Liver (tissue), 3 donors: ENCODE data around the gene ABHD13.

ENCODE experiments used
- EGR1 ChIP-seq, 2 donors: IDR thresholded peaks; 2 replicates each; pipeline ENCODE4 v1.6.1; 2016 to 2018; ENCODE audit warnings: antibody characterized with exemption in 2 of 2, low read depth in 2 of 2
- FOXA1 ChIP-seq: IDR thresholded peaks from 2 replicates; pipeline ENCODE4 v1.6.1; 2016; ENCODE audit warnings: antibody characterized with exemption
- HNF4A ChIP-seq, 2 donors: conservative IDR thresholded peaks; 2 replicates each; pipeline ENCODE4 v1.6.1; 2016; ENCODE audit warnings: antibody characterized with exemption in 2 of 2, mild to moderate bottlenecking in 2 of 2
- JUND ChIP-seq, 2 donors: IDR thresholded peaks; 2 replicates each; pipeline ENCODE4 v1.6.1; 2016; ENCODE audit warnings: antibody characterized with exemption in 2 of 2
- RAD21 ChIP-seq, 2 donors: IDR thresholded peaks; 2 replicates each; pipeline ENCODE4 v1.6.1; 2016; ENCODE audit warnings: antibody characterized with exemption in 2 of 2, mild to moderate bottlenecking in 2 of 2
- RXRA ChIP-seq, 2 donors: IDR thresholded peaks; 2 replicates each; pipeline ENCODE4 v1.6.1; 2017 to 2018; ENCODE audit warnings: antibody characterized with exemption in 2 of 2, mild to moderate bottlenecking in 1 of 2
- SP1 ChIP-seq: IDR thresholded peaks from 2 replicates; pipeline ENCODE4 v1.6.1; 2018; ENCODE audit warnings: antibody characterized with exemption, mild to moderate bottlenecking
- TAF1 ChIP-seq: conservative IDR thresholded peaks from 2 replicates; pipeline ENCODE4 v1.6.1; 2016; ENCODE audit warnings: antibody characterized with exemption, mild to moderate bottlenecking
- YY1 ChIP-seq: IDR thresholded peaks from 2 replicates; pipeline ENCODE4 v1.6.1; 2016; ENCODE audit warnings: antibody characterized with exemption, mild to moderate bottlenecking
- TF ChIP-seq, protein P1 (sequence below): IDR thresholded peaks from 2 replicates; pipeline ENCODE4 v1.6.1; 2016; ENCODE audit warnings: antibody characterized with exemption
- TF ChIP-seq, protein P2 (sequence below): fragments of 150-350 bp; IDR thresholded peaks from 2 replicates; pipeline ENCODE4 v1.5.1; 2017; ENCODE audit warnings: improper control_type of control experiment, low read depth, low read length; ENCODE audit not compliant: missing input control
- TF ChIP-seq, protein P3 (sequence below): IDR thresholded peaks from 2 replicates; pipeline ENCODE4 v1.6.1; 2016; ENCODE audit warnings: antibody characterized with exemption
- TF ChIP-seq, protein P4 (sequence below): IDR thresholded peaks from 2 replicates; pipeline ENCODE4 v1.6.1; 2016; ENCODE audit warnings: antibody characterized with exemption, mild to moderate bottlenecking
- TF ChIP-seq, protein P5 (sequence below): IDR thresholded peaks from 2 replicates; pipeline ENCODE4 v1.6.1; 2016; ENCODE audit warnings: antibody characterized with exemption
- donor health status: healthy.
- donor health status: healthy.

DNA sequence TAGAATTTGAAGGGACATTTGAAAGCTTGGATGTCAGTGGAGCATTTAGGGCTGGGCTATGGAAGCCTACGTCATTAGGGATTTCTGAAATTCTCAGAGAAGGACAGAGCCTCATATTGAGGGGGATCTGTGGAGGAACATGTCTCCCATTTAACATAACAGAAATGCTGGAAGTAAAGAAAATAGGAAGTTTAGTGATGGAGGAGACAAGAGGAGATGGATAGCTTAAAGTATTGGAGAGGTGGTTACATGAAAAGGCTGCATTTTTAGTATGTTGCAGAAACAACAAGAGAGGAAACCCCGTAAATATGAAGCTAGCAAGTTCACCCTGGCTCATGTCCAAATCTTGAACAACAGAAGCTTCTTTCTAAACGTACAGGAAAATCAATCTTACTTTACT is 27.3 kb upstream of the ABHD13 start:
- TF ChIP-seq, protein P1, sequence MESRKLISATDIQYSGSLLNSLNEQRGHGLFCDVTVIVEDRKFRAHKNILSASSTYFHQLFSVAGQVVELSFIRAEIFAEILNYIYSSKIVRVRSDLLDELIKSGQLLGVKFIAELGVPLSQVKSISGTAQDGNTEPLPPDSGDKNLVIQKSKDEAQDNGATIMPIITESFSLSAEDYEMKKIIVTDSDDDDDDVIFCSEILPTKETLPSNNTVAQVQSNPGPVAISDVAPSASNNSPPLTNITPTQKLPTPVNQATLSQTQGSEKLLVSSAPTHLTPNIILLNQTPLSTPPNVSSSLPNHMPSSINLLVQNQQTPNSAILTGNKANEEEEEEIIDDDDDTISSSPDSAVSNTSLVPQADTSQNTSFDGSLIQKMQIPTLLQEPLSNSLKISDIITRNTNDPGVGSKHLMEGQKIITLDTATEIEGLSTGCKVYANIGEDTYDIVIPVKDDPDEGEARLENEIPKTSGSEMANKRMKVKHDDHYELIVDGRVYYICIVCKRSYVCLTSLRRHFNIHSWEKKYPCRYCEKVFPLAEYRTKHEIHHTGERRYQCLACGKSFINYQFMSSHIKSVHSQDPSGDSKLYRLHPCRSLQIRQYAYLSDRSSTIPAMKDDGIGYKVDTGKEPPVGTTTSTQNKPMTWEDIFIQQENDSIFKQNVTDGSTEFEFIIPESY, result no peak
- TF ChIP-seq, protein P2, sequence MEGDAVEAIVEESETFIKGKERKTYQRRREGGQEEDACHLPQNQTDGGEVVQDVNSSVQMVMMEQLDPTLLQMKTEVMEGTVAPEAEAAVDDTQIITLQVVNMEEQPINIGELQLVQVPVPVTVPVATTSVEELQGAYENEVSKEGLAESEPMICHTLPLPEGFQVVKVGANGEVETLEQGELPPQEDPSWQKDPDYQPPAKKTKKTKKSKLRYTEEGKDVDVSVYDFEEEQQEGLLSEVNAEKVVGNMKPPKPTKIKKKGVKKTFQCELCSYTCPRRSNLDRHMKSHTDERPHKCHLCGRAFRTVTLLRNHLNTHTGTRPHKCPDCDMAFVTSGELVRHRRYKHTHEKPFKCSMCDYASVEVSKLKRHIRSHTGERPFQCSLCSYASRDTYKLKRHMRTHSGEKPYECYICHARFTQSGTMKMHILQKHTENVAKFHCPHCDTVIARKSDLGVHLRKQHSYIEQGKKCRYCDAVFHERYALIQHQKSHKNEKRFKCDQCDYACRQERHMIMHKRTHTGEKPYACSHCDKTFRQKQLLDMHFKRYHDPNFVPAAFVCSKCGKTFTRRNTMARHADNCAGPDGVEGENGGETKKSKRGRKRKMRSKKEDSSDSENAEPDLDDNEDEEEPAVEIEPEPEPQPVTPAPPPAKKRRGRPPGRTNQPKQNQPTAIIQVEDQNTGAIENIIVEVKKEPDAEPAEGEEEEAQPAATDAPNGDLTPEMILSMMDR, result no peak
- TF ChIP-seq YY1 (no peak), RAD21 (IDR thresholded peaks at IDR 0.05) (no peak), TAF1 (no peak), FOXA1 (no peak), HNF4A (conservative IDR thresholded peaks at IDR 0.05) (no peak), RXRA (IDR thresholded peaks at IDR 0.05) (no peak), SP1 (no peak), EGR1 (IDR thresholded peaks at IDR 0.05; ENCODE audit: low read depth in 2 of 2) (no peak), JUND (IDR thresholded peaks at IDR 0.05) (no peak)
- TF ChIP-seq, protein P3, sequence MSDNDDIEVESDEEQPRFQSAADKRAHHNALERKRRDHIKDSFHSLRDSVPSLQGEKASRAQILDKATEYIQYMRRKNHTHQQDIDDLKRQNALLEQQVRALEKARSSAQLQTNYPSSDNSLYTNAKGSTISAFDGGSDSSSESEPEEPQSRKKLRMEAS, result no peak
- TF ChIP-seq, protein P4, sequence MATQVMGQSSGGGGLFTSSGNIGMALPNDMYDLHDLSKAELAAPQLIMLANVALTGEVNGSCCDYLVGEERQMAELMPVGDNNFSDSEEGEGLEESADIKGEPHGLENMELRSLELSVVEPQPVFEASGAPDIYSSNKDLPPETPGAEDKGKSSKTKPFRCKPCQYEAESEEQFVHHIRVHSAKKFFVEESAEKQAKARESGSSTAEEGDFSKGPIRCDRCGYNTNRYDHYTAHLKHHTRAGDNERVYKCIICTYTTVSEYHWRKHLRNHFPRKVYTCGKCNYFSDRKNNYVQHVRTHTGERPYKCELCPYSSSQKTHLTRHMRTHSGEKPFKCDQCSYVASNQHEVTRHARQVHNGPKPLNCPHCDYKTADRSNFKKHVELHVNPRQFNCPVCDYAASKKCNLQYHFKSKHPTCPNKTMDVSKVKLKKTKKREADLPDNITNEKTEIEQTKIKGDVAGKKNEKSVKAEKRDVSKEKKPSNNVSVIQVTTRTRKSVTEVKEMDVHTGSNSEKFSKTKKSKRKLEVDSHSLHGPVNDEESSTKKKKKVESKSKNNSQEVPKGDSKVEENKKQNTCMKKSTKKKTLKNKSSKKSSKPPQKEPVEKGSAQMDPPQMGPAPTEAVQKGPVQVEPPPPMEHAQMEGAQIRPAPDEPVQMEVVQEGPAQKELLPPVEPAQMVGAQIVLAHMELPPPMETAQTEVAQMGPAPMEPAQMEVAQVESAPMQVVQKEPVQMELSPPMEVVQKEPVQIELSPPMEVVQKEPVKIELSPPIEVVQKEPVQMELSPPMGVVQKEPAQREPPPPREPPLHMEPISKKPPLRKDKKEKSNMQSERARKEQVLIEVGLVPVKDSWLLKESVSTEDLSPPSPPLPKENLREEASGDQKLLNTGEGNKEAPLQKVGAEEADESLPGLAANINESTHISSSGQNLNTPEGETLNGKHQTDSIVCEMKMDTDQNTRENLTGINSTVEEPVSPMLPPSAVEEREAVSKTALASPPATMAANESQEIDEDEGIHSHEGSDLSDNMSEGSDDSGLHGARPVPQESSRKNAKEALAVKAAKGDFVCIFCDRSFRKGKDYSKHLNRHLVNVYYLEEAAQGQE, result no peak
- TF ChIP-seq, protein P5, sequence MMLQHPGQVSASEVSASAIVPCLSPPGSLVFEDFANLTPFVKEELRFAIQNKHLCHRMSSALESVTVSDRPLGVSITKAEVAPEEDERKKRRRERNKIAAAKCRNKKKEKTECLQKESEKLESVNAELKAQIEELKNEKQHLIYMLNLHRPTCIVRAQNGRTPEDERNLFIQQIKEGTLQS, result no peak
